SH-SY5Y (cell line): ENCODE results near the gene FBXW4.

Experiments used
- GATA2 ChIP-seq: IDR thresholded peaks from 2 replicates; pipeline ENCODE4 v1.6.1; 2011; ENCODE audit warnings: mild to moderate bottlenecking, low read depth, low read length
- GATA3 ChIP-seq: IDR thresholded peaks from 2 replicates; pipeline ENCODE4 v1.6.1; 2011; ENCODE audit warnings: low read depth, mild to moderate bottlenecking, low read length, moderate library complexity

DNA sequence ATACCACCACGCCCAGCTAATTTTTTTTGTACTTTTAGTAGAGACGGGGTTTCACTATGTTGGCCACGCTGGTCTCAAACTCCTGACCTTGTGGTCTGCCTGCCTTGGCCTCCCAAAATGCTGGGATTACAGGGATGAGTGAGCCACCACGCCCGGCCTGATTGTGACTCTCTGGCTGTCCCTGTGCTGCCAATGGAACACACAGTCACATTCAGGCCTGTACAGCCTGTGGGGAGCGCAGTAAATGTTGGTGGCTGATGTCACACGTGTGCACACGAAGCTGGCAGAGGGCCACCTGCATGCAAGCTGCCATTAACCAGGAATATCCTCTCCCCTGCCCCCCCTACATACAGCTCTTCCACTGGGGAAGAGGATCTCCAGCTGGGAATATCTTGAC is 129.0 kb downstream of the FBXW4 start:
- TF ChIP-seq GATA3 (no peak), GATA2 (no peak)
